HG02885 (cell line): ENCODE data around the gene TAC4.
"Not testable (repeated sequence)": the region's sequence is repeated elsewhere in the genome, so short reads cannot be mapped to it uniquely, and the experiment has no call there.

ENCODE experiments used
- ATAC-seq: cut with Tn5 transposase; IDR thresholded peaks from one replicate; pipeline ENCODE4 v1.9.1; 2021; ENCODE audit warnings: mild to moderate bottlenecking; ENCODE audit not compliant: unreplicated experiment, poor library complexity

Gene TAC4

GRCh38 chr17:49846938-49847712 is 744 bp downstream of the TAC4 start:
- no peak for ATAC-seq

DNA sequence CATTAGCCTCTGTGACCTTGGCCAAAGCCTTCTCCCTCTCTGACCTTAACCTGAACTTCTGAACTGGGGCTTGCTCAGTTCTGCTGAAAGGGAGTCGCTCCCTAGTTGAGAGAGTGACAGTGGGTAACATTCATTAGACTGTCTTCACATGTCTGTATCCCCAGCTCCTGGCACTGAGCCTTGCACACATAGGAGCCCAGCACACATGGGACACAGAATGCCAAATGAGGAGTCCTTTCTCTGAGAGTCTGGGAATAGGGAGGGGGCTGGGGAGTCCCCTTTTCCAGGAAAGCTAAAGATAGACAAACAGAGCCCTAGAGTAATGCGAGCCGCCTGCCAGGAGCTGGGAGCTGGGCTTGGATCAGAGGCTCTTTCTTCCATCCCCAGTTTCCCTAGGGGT is 2.5 kb downstream of the TAC4 start:
- no peak for ATAC-seq

DNA sequence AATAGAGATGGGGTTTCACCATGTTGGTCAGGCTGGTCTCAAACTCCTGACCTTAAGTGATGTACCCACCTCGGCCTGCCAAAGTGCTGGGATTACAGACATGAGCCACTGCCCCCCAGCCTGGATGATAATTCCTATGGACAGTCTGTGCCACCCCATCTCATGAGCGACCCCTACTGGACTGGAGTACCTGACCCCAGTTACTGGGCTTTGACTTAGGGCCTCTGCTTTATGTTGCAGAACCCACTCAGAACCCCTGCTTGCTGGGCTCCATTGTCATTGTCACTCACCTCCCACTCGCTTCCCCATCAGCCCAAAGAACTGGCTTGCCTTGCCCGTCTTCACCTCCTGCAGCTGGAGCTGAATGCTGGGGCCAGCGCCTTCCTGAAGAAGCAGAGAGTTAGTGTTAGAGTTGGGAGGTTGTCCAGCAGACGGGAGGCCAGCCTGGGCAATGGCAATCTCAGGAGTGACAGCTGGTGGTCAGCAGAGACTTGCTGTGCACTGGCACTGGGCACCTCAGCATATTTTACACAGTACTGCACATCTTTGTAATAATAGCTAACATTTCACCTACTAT is 4.0 kb downstream of the TAC4 start:
- ATAC-seq = no peak

DNA sequence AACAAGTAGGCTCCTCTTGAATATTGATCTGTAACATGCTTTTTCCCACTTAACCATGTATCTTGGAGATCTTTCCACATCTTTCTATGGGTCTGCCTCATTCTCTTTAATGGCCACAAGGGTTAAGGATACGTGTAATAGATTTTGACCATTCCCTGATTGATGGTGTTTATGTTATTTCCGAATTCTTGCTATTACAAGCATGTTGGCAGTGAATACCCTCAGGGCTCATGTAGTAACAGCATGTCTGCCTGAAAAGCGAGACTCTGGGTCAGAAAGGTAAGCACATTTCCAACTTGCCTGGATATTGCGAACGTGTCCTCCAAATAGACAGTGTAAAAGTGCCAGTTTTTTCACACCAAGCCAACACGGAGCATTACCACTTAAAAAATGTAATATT is 5.0 kb downstream of the TAC4 start:
- no peak for ATAC-seq

DNA sequence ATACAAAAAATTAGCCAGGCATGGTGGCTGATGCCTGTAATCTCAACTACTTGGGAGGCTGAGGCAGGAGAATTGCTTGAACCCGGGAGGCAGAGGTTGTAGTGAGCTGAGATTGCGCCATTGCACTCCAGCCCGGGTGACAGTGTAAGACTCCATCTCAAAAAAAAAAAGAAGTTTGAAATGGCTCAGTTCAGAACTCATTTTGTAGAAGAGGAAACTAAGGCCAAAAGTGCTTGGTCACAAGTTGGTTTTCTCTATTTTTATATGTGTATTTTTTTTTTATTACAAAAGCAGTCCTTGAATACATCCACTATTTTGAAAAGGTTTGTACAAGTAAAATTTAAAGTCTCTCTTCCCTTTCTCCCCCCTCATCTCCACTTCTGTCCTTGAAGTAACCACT is 5.5 kb downstream of the TAC4 start:
- no peak for ATAC-seq

- ATAC-seq = no peak
Observed at GRCh38 chr17:49841548-49841947, 6.3 kb downstream of the TAC4 start.

DNA sequence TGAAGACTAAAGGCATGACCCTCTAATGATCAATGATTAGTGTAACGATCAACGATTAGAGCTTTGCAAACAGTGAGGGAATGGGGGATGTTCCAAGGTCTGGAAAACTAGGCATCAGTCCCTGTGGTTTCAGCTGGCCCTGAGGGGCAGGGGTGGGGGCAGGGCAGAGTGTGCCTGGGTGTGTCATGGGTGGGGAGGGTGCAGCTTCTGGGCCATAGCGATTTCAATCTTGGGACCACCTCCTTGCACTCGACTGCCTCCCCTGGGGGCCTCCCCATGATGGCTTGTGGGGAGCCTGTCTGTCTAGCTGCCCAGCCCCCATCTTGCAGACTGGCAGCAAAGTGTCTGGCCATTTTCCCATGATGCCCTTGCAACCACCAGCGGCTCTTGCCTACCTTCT is 8.4 kb downstream of the TAC4 start:
- no peak for ATAC-seq

- no peak for ATAC-seq
Observed at GRCh38 chr17:49836111-49837030, 11.5 kb downstream of the TAC4 start.

DNA sequence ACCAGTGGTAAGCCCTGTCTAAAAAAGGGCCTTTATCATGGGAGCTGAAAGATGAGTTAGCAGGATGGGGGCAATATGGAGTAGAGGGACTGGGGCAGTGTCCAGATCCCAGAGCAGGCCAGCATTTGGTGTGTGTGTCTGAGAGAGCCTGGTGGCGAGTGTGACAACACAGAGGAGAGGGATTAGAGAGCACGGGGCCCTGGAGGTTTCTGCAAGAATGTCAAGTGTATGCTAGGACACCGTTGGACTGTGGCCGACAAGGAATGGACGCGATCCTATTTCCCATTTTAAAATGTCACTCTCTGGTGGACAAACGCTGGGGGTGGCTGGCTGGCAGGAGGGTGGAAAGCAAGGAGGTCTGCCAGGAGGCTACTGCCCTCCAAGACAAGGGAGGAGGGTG is 12.4 kb downstream of the TAC4 start:
- no peak for ATAC-seq

GRCh38 chr17:49834118-49834743 is 13.6 kb downstream of the TAC4 start:
- no peak for ATAC-seq

DNA sequence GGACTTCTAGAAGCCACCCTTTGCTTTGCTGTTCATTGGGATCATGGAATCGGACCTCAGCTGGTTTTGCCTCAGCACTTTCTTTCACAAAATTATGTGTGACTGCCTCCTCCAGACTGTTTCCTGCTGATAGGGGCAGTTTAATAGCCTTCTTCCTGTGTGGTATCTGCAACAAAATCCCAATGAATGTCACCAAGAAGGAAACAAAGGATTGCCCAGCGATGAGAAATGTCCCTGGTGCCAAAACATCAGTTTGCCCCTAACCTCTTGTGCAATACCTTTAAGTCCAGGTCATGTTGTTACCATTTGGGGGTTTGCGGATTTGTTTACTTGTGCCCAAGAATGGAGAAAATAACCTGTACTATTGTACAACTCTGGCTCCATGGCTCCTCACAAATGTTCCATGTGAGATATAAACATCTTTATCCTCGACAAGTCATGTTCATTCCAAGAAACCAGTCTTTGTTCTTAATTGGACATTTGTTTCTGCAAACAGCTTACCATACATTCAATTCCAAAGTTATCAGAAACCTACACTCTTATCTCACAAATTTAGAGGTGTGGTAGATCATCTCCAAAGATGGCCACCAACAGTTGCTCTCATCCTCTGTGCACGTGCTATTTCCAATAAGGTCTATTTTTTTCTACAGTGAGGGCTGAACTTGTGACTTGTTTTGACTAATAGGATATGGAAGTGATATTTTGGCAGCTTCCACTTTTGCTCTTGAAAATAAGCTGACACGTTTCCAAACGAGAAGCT is 14.8 kb downstream of the TAC4 start:
- ATAC-seq = no peak

DNA sequence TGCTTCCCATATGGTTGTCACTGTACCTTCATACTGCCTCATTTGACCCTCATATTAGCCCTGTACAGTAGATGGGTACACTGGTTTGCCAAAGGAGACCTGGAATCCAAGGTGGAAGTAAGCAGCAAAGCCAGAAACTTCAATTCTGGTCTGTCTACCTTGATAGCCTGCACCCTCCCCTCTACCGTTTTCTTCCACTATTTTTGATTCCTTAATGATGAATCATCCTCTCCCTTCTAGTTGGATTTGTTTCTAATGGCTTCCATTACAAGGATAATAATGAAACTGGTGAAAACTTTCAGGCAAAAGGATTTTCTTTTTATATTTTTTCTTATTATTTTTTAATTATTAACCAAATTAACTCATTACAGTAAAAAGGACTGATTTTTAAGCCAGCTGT is 17.3 kb downstream of the TAC4 start:
- ATAC-seq = no peak

- no peak for ATAC-seq
Observed at GRCh38 chr17:49829026-49829425, 18.8 kb downstream of the TAC4 start.

DNA sequence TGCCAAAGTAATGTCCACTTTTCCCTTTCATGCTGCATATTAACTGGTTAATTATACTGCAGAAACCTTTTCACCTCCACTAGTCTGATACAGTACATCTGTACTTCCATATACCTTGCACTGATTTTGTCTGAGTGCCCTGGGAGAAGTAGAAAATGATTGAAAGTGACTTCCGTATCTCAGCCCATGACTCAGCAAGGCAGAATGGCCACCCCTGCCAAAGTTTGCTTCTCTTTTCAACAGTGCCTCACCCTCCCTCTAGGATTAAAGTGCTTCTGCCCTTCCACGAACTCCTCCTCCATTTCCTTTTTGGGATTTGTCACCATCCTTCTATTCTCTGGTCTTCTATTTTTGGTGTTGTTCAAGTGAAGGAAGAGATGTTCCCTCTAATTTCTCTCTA is 19.5 kb downstream of the TAC4 start:
- not testable (repeated sequence) for ATAC-seq

GRCh38 chr17:49825645-49826044 is 22.2 kb downstream of the TAC4 start:
- ATAC-seq = no peak

DNA sequence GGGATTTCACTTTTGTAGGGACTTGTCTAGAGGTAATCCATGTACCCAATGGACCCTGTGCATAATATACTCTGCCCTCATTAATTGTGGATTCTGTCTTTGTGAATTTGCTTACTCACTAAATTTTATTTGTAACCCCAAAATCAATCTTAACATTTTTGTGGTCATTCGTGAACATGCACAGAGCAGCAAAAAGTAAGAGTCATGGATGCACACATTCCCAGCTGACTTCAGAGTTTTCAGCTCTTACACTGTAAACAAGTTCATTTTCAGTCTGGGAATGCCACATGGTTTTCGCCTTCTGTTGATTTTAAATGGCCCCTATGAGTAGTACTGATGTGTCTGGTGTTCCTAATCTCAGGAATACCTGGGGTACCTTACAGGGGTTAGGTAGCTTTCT is 24.3 kb downstream of the TAC4 start:
- ATAC-seq = no peak

GRCh38 chr17:49822829-49823228 is 25.0 kb downstream of the TAC4 start:
- ATAC-seq = no peak

GRCh38 chr17:49821916-49822315 is 26.0 kb downstream of the TAC4 start:
- no peak for ATAC-seq

- no peak for ATAC-seq
Observed at GRCh38 chr17:49821466-49821865, 26.4 kb downstream of the TAC4 start.

GRCh38 chr17:49820773-49821172 is 27.1 kb downstream of the TAC4 start:
- ATAC-seq = no peak
